Measurements from ENCODE around the gene CBY3. TPM values are rescaled to one million over a fixed set of nuclear protein-coding genes. Genes with fewer than 3 reads are reported as not detected.
"Not testable (repeated sequence)": the region's sequence is repeated elsewhere in the genome, so short reads cannot be mapped to it uniquely, and the experiment has no call there.

CBY3 gene
- total RNA-seq, 4 donors from 2014 or later: not detected

DNA sequence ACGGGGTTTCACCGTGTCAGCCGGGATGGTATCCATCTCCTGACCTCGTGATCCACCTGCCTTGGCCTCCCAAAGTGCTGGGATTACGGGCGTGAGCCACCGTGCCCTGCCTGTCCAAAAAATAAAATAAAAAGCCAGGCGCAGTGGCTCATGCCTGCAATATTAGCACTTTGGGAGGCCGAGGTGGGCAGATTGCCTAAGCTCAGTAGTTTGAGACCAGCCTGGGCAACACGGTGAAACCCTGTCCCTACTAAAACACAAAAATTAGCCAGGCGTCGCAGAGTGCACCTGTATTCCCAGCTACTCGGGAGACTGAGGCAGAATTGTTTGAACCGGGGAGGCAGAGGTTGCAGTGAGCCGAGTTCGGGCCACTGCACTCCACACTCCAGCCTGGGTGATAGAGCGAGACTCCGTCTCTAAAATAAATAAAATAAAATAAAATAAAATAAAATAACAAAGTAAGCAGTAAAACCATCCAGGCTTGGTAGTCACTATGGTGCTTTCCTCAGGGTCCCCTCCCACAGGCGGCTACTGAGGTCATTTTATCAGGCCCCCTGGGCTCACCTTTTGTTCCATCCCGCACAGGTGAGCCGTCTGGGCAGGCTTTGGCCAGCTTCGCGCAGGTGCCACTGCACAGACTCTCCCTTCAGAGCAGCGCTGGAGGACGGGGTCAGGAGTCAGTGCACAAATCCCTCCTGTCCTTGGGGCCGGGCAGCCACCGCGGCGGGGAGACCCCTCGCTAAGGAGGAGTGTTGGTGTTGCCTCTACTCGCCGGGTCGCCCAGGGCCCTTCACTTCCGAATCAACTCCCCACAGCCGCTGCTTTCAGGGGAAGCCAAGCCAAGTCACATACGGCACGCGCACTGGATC is 47.1 kb downstream of the CBY3 start:
- DNase-seq; intact Hi-C loops (cut with DNase I; ENCODE audit: low total_unique reads); in situ Hi-C loops (cut with MboI; ENCODE audit: low pct_ligation_motif_present in 1 of 4, low pct_unique_long_range_greater_than_20kb in 1 of 4, low sequenced_read_pairs in 3 of 4); H3K27me3 ChIP-seq; H3K4me1 ChIP-seq; H3K36me3 ChIP-seq; H3K9me3 ChIP-seq: not testable (repeated sequence)
- 38 to 67% methylated on average over 1 to 22 of the region's 38 CpGs for WGBS, 2 donors (ENCODE audit: low coverage in 1 of 2)
- H3K4me3 ChIP-seq: peak overlapping the region in 3 of 4 donors; percentile 32 to 53 (median 37)
- peak overlapping the region; percentile 60 to 72 (median 66) for H3K27ac ChIP-seq

Small RNAs within 50 kb of the gene (small RNA-seq; reads per million reads assigned to genes)
- gene RF00017: 0 reads per million in 4 donors

Other genes starting within 250 kb of the CBY3 start
- 10 to 100 TPM; 37.7 to 98.5 (median 52.7) TPM for gene RUFY1, start 130.5 kb downstream of the CBY3 start, total RNA-seq
- gene HNRNPH1, start 57.4 kb downstream of the CBY3 start, total RNA-seq: 100 to 1,000 TPM; 358 to 910 (median 594) TPM
- 100 to 1,000 TPM; 124 to 398 (median 270) TPM for gene CANX, start 17.9 kb upstream of the CBY3 start, total RNA-seq
- gene MAML1, start 51.8 kb upstream of the CBY3 start, total RNA-seq: 10 to 100 TPM; 22.8 to 28.7 (median 27.3) TPM
- gene LTC4S, start 113.0 kb upstream of the CBY3 start, total RNA-seq: 1 to 10 TPM in 3 of 4 donors, not detected in 1; 3.0 to 3.8 (median 3.2) TPM
- gene MGAT4B, start 125.8 kb upstream of the CBY3 start, total RNA-seq: 1,000 to 10,000 TPM in 1 of 4 donors, 100 to 1,000 TPM in 3; 495 to 1,114 (median 787) TPM
- gene SQSTM1, start 139.9 kb upstream of the CBY3 start, total RNA-seq: 100 to 1,000 TPM; 250 to 620 (median 432) TPM
- 100 to 1,000 TPM in 1 of 4 donors, 10 to 100 TPM in 3; 24.7 to 124 (median 42.9) TPM for gene MRNIP, start 177.8 kb upstream of the CBY3 start, total RNA-seq
- gene TBC1D9B, start 226.9 kb upstream of the CBY3 start, total RNA-seq: 100 to 1,000 TPM in 2 of 4 donors, 10 to 100 TPM in 2; 90.5 to 178 (median 127) TPM

Data from transverse colon (tissue), 4 donors.